Jurkat, Clone E6-1 (cell line): Measurements from ENCODE around the gene NOTCH1.

Experiments
- DNase-seq: peaks from one replicate; pipeline ENCODE4 v3.0.0-alpha.2; 2011; ENCODE audit warnings: low read depth, low spot score
- H3K4me3 ChIP-seq: 2 replicates; pipeline ENCODE4 v1.5.1; 2011; ENCODE audit warnings: mild to moderate bottlenecking, low read length, control low read depth, moderate library complexity

NOTCH1 gene

DNA sequence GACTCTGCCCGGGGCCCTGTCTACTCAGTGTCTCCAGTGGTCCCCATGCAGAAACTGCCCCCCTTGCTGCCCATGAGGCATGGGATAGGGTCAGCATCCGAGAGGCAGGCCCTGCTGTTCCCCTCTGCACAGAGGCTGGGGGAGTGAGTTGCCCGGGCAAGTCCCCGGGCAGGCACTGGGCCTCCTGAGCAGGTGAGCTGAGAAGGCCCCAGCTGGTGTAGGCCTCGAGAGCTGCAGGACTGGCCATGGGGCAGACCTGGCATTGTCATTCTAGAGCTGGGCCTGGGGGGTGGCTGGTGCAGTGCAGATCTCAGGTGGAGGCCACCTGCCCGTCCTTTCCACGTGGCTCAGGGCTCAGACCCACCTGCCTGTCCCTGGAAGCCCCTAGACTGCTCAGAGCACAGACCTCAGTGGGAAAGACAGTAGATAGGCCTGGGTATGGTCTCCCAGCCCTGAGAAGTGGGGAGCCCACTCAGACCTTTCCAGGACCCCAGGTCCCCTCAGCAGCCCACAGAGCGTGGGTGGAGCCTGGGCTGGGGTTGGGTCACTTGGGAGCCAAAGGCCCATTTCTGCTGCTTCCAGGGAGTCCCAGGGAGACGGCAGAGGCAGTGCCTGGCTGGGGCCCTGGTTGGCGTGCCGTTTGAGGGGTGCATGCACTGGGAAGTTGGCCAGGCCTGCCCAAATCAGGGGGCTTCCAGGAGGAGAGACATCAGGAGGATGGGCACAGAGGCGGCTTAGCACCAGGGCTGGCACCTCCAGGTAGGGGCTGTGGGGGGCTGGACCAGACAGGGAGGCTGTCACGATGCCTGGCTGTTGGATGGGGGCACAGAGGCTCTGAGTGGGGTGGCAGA, 4.8 kb upstream of the NOTCH1 start:
- no peak for DNase-seq
- no peak overlapping the region for H3K4me3 ChIP-seq

DNA sequence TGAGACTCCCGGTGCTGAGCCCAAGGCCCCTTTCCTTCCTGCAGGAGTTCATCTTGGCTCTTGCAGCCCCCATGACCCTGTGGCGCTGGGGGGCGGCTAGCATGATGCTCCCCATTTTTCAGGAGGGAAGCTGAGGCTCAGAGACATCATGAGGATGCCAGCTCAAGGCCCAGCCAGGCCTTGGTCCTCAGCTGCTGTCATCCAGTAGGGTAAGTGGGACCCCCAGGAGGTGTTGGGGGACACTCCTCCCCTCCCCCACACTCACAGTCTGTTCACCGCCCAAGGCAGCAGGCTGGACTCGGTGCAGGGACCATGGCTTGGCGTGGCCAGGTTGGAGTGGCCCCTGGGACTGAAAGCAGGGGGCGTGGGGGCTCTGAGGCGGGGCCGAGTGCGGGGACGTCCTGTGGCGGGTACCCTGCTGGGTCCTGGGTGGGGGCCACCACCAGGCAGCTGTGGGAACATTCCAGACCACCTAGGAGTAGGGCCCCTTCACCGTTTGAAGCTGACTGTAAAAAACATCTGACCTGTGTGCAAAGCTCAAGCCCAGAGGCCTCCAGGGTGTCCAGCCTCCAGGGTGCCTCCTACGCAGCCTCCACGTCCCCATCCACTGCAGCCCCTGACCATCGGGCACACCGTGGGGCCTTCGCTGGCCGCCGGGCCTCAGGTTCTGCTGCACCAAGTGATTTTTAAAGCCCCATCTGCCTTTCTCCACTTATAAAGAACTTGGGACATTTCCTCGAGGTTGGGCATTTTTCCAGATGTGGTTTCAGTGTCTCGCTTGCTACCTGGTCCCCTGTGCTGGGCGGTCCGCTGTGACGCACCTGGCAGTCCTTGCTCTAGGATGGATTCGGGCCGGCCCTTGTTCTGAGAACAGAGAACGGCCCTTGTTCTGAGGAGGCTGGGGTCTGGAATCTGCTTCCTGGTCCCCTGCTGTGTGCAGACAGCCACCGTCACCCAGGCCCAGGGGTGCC, 3.4 kb upstream of the NOTCH1 start:
- H3K4me3 ChIP-seq, result no peak overlapping the region
- DNase-seq, result no peak

DNA sequence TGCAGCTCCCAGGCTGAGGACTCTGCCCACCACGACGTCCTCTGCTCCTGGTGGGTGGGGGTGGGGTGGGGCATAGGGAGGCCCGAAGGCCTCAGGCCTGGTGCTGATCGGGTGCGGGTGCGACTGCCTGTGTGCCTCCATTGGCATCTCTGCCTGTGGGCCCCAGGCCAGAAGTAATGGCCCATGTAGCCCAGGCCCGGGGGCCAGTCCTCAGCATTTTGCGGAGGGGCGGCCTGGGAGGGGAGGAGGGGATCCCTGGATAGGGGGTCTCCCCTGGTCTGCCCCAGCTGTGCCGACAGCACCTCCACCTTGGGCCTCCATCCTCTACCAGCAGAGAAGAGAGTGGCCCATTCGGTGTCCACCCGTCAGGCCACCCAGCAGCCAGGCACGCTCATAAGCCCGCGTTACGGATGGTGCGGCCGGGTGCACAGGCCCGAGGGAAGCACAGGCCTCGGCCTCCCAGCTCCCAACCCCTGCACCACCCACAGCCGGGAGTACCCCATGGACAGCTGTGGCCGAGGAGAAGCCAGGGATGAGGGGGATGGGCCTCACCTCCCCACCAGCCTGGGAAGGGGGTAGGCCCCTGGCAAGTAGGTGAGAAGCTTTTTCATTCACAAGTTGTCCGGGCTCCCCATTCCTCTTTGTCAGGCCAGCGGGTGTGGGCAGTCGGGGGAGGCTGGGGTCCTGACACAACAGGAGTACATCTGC, 1.8 kb upstream of the NOTCH1 start:
- H3K4me3 ChIP-seq, result no peak overlapping the region
- no peak for DNase-seq

DNA sequence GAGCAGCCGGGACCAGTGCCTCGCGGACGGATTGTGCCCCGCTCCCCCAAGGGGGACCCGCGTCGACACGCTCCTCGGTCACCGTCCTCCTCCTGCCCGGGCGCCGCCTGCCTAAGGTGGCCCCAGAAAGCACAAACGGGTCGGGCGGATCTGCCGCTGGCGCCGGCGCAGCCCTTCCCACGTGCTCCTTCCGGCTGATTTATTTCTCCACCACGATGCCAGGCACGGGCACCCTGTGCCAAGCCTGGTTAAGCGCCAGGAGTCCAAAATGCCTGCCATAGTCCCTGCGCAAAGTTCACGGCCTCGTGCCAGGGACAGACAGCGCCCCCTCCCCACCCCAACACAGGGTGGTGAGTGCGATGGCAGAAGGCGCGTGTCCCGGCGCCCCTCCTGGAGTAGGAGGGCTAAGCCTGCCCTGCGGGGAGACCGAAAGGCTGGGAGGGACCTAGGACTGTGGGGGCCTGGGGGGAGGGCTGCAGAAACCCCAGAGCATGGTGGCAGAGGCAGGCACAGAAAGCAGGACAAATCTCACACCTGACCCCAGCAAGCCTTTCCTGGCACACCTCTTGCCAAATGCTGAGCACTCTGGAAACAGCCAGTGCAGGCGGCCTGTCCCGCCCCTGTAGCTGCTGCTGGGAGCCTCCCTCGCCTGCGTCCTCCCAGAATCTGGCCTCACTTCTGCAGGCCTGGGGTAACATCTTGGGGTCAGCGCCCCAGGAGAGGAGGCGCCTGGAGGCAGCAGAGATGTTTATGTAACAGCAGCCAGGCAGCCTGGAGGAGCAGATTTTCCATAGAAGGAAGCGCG, 1.1 kb upstream of the NOTCH1 start:
- peak overlapping the region; percentile 59 for H3K4me3 ChIP-seq
- peak; percentile 42 for DNase-seq

DNA sequence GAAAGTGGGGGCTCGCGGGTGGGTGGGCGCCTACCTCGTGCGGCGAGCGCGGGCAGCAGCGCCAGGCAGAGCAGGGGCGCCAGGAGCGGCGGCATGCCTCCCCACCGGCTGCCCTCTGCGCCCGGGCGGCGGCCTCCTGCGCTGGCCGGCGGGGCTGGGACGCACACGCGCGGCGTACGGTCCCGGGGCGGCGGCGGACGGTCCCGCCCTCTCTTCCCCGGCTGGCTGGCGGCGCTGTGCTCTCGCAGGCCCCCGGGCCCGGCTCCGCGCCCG, 220 bp downstream of the NOTCH1 start:
- peak overlapping the region; percentile 60 for H3K4me3 ChIP-seq
- DNase-seq, result no peak

DNA sequence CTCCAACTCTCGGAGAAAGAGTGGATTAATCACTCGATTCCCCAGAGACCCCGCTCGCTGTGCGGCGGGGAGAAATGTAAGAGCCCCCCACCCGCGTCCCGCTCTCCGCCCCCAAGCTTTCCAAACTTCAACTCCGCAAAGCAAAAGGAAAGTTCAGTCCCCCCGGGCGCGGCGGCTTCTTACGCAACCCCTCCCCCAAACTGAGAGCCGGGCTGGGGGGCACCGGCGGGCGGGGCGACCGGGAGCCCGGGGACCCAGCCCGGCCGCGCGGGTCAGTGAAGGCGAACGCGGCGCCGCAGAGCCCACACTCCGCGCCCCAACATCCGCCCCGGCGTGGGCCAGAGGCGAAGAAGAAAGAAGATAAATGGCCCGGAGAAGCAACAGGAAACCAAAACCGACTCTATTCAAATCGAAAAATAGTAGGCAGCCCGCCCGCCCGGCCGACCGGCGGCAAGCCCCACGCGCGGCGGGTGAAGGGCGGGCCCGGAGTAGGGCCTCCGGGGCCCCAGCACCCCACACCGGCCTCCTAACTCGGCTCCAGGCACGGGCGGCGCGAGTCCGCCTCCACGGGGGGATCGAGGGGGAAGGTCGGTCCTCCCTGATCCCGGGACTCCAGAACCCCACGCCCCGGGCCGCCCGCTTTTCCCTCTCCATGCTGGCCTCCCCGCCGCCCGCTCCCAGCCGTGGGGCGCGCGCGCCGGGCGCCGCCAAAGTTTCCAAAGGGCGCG, 720 bp downstream of the NOTCH1 start:
- no peak for DNase-seq
- peak overlapping the region; percentile 60 for H3K4me3 ChIP-seq

- no peak for DNase-seq
- H3K4me3 ChIP-seq, result peak overlapping the region; percentile 60
Observed at GRCh38 chr9:136544548-136544963, 1.3 kb downstream of the NOTCH1 start.

- no peak for DNase-seq
- H3K4me3 ChIP-seq, result no peak overlapping the region
Observed at GRCh38 chr9:136543830-136544547, 1.9 kb downstream of the NOTCH1 start.

DNA sequence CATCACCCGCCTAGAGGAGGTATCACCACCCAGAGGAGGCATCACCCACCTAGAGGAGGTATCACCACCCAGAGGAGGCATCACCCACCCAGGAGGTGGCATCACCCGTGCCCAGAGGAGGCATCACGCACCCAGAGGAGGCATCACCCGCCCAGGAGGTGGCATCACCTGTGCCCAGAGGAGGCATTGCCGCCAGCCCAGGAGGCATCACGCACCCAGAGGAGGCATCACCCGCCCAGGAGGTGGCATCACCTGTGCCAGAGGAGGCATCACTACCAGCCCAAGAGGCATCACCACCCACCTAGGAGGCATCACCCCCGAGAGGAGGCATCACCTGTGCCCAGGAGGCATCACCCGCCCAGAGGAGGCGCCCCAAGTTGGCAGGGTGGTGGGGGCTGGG, 2.6 kb downstream of the NOTCH1 start:
- no peak overlapping the region for H3K4me3 ChIP-seq
- DNase-seq, result no peak

DNA sequence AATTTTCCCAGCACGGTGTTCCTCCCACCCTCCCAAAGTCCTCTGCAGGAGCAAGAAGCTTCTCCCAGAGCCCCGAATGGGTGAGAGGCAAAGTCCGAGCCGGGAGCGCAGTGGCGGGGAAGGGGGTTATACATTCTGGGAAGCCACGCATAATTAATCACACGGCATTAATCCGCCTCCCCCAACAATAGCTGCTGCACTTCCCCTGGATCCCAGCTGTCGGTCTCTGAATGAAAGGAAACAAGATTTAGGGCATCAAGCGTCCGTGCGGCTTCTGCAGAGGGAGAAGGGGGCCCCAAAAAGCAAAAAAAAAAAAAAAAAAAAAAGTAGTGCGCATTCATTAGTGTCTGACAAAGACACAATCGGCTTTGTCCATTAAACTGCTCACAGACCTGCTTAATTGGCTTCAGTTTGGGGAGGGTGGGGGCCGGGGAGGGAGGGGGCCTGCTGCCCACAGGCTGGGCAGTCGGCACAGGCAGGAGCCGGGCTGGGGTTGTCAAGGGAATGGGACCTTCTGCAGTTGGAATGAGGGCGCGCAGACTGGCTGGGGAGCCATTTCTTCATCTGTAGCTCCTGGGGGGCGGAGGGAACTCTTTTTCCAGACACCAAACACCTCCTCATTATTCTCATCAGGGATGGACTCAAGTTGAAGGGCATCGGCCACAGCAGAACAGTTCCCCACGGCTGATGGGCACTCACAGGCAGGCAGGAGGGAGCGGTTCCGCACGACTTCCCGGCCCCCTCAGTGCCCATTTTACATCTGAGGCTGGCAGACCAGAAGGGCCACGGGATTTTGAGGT, 3.4 kb downstream of the NOTCH1 start:
- DNase-seq, result no peak
- H3K4me3 ChIP-seq, result no peak overlapping the region

GRCh38 chr9:136541709-136542108, 4.1 kb downstream of the NOTCH1 start:
- no peak overlapping the region for H3K4me3 ChIP-seq
- DNase-seq, result no peak

DNA sequence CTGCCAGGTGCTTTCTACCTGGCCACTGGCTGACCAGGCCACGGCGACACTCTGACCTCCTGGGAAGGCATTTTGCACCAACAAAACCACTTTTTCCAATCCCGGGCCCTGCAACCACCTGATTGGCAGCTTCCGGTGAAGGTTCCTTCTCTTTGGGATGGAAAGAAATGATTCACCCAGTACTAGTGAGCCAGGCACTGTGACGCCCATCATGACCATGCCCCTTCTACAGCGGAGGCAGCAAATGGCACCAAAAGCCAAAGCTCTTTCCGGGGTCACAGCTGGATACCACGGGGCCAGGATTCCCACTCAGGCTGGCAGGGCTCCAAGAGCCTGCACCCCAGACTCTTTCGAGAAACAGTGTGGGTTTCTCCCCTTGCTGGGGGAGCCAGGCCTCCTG, 4.7 kb downstream of the NOTCH1 start:
- DNase-seq, result no peak

DNA sequence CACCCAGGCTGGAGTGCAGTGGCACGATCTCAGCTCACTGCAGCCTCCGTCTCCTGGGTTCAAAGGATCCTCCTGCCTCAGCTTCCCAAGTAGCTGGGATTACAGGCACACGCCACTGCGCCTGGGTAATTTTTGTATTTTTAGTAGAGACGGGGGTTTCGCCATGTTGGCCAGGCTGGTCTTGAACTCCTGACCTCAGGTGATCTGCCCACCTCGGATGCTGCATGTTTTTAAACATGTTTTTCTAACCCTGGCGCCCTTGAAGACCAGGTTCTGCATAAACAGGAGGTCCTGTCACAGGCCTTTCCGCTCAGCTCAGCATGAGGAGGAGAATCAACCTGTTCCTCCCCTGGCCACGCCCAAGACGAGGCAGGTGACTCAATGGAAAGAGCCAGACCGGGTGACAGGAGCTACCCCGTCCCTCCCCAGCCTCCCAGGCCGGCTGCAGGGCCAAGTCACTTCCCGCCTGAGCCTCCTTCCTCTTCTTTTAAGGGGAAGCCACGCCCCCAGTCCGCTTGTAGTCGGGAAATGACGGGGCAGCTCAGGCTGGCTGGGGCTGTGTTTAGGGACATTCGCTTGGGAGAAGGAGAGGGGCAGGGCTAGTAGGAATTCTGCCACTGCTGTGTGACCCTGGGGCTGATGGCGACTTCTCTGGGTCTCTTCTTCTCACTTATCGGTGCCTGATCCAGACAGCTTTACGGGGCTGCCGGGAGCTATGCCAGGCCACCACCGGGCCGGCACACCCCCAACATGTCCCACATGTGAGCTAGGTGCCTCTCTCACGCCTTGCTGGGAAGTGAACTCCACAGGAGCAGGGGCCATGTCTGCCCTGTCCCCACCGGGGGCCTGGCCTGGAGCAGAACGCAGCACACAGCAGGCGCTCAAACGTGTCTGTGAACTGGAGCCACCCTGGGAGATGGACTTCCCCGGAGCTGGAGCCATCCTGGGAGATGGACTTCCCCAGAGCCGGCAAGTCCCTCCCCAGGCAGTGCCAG, 6.1 kb downstream of the NOTCH1 start:
- peak; percentile 74 for DNase-seq

More for the DNA sequence above, 4.7 kb downstream of the NOTCH1 start:
- H3K4me3 ChIP-seq, result no peak overlapping the region

DNA sequence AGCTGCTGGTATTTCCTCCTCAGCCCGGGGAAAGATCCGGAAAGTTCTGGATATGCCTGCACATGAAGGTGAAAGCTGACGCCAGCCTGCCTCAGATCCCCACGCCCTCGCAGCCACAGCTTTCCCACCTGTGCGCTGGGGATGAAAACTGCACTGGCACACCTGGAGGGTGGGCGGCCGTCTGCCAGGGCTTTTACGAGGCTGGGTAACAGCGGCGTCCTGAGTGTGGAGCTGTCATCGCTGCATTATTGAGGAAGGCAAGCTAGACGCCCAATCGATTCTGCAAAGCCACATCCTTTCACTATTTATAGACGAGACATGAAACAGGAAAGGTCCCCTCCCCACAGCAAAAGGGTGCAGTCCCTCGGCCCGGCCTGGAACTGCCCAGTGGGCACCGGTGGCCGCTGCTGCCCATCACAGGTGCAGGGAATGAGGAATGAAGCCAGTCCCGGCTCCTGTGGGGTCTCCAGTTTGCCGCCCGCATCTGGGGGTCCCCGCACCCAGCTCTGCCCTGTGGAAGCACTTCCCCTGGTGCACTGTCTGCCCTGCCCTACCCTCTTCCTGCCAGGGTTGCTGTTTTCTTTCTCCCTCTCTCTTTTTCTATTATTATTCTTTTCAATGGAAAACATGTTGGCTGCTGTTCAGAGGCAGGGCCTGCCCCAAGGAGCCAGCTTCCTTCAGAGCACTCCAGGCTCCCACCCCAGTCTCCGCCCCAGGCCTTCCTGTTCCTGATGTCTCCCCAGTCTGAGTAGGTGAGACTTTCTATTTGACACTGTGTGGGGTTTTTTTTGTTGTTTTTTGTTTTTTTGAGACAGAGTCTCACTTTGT, 7.0 kb downstream of the NOTCH1 start:
- peak overlapping the region; percentile 16 for H3K4me3 ChIP-seq
- peak; percentile 73 for DNase-seq

More for the DNA sequence above, 6.1 kb downstream of the NOTCH1 start:
- no peak overlapping the region for H3K4me3 ChIP-seq
